Skin of body (tissue), 2 donors: ENCODE results near the gene NSD2. TPM values are rescaled to one million over a fixed set of nuclear protein-coding genes. Genes with fewer than 3 reads are reported as not detected.

Experiments used
- DNase-seq: peaks from one replicate; lab custom pipeline; 2025; lab: John Stamatoyannopoulos, UW
- total RNA-seq: library from RNA; depleted of rRNA; stranded (reverse); fragments of >200 nt; gene quantifications from one replicate; pipeline ENCODE4 v1.2.3, GENCODE V29; 2014

NSD2 gene
- total RNA-seq, 1 donor from 2014 or later, result 41.8 TPM

DNA sequence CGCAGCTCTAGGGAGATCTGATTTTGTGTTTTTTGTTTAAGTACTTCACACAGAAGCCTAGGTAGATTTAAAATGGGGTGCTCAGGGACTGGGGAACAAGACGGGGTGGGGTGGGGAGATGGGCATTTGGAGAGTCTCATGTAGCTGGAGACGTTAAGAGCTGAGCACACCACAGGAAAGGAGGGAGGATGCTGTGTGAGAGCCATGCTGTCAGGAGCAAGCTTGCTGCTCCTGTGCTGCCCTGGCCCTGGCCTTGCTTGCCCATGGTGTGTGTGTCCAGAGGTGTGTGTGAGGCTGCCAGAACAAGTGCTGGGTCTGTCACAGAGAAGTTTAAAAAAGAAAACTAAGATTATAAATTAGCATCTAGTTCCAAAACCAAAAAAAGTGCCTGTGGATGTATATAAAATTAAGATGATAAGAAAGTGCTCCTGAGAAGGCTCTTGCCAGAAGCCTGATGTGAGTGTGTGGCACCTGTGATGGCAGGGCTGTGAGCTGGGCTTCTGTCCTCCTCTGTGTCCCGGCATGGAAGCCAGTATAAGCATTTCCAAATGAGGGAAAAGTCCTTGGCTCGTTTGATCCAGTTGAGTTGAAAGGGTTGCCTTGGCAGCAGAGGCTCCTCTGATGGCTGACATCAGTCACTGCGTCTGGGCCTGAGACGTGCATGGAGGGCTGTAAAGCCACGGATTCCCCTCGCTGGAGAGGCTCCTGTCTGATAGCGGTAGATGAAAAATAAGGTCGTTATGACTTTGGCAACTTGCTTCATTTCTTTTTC lies 74.1 kb downstream of the NSD2 start:
- no peak for DNase-seq

DNA sequence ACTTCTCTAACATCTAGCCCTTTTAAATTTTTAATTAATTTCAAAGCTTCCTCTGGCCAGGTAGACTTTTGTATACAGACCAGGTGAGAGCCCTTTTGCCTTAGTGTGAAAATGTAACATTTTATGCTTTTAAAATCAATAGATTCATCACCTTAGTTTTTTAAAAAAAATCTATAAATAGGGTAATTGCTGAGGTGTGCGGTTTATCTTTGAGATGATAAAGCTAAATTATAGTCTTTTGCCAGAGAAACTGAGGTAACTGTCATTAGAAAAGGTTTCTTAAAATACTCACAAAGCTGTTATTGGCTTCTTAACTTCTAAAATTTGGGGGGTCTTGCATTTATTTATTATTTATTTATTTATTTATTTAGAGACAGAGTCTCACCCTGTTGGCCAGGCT lies 74.7 kb downstream of the NSD2 start:
- DNase-seq, result no peak

DNA sequence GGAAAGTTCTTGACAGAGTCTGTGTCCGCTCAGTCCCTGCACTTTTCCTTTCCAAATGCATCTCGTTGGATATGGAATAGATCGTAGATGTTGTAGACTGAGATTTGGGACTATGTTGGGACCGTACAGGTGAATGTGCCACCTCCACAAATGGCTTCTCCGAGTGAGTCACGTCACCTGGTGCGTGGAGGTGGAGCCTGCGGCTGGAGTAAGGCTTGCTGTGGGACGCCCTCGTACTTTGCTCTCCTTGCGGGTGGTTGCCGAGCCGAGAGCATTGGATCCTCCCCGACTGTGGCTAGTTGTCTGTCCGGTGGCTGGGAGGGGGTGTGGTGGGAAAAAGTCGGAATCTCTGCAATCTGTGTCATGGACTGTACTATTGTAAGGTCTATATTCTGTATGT lies 77.0 kb downstream of the NSD2 start:
- DNase-seq, result no peak

DNA sequence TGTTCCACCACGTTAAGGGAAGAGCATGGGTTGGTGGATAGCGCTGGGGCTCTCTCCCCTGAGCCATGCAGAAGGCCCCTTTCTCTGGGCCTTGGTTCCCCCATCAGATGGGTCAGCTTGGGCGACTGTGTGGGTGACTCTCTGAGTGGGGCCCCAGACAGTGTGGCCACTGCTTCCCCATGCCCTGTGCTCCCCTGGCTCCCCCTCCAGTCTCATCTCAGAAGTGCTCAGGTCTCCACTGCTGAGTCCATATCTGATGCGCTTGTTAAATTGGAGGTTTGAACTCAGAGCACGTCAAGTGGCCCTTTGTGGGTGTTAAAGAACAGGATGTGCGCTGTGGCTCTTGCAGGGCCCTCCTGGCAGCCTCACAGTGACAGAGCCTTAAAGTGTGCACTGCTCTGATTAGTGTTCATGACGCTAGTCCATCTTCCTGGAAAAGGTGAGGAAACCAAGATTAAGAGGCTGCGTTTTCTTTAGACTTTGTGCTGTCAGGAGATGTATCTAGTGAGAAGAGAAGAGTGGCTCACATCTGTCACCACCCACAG lies 77.8 kb downstream of the NSD2 start:
- no peak for DNase-seq

DNA sequence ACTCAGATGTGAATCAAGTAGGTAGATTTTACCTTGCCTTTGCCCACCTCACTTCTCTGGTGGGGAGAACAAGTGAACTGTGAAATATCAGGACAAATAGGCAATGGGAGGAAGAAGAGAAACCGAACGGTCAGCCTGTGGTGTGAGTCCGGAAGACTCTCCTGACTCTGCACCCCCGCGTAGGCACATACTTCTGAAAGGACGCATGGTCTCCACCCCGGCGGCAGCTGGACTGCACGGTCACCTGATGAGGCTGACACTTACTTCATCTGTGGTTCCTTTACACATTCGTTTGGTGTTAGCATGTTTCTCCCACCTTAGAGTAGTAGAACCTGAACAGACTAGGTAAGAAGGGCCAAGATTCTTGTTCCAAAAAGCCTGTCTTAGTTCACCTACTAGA lies 79.2 kb downstream of the NSD2 start:
- no peak for DNase-seq

DNA sequence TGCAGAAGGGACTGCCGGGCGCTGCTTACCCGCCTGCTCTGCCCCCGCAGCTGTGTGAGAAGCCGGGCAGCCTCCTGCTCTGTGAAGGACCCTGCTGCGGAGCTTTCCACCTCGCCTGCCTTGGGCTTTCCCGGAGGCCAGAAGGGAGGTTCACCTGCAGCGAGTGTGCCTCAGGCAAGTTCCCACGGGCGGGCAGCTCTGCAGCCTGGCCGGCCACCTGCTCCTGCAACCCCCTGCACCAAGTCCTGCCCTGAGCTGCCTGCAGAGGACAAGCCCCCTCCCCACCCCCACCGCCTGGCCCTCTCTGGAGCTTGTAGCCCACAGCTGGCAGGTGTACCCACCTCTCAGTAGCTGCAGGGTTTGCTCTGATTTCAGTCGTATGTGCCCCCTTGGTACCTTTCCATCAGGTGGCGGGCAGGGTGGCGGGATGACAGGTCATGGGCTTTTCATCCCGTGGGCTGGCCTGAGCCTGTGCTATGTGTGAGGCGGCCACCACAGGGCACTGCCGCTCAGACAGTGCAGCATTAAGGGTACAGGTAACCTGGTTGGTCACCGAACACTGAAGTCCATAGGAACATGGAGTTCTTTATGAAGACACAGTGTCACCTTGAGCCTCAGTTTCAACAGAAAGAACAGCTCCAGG lies 81.0 kb downstream of the NSD2 start:
- DNase-seq, result no peak

DNA sequence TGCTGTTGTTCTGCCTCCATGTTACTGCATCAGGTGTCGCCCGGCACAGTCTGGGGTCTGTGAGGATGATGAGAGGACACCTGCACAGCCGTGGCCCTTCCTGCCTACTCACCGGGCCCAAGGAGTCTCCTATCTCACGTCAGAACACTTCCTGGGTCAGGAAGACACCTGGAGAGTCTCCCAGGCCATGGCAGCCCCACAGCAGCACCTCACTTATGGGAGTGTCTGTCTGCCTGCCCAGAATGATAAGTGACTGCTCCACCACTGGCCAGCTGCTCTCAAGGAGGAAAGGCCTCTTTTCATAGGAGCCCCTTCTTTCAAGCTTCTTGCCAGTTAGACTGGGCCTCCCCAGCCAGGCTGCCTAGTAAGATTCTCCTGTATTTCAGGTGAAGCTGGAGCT lies 81.5 kb downstream of the NSD2 start:
- DNase-seq, result no peak

DNA sequence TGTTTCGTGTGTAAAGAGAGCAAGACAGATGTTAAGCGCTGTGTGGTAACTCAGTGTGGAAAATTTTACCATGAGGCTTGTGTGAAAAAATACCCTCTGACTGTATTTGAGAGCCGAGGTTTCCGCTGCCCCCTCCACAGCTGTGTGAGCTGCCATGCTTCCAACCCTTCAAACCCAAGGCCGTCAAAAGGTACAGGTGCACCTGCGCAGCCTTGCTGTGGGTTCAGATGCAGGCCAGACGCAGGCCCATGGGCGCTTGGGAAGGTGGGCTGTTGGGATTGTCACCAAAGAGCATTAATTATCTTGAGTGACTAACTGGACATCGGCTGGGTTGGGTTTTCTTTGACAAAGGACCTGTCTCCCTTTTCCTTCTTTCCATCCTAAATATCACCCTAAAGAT lies 82.1 kb downstream of the NSD2 start:
- no peak for DNase-seq

DNA sequence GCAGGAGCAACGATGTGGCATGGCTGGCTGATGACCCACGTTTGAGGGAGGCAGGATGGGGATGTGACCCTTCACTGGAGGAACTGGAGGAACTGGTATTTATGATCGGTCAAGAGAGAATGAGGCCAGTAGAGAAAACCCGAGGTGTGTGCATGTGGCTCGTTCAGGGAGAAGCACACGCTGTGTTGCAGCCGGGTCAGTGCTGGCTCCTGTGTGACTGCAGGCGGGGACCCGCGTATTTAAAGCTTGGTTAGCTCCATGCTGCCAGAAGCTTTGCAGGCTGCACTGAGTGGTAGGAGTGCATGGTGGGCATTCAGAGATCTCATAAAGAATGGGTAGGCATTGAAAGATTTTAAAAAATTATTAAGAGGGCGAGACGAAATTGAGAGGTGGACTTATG lies 85.4 kb downstream of the NSD2 start:
- no peak for DNase-seq

DNA sequence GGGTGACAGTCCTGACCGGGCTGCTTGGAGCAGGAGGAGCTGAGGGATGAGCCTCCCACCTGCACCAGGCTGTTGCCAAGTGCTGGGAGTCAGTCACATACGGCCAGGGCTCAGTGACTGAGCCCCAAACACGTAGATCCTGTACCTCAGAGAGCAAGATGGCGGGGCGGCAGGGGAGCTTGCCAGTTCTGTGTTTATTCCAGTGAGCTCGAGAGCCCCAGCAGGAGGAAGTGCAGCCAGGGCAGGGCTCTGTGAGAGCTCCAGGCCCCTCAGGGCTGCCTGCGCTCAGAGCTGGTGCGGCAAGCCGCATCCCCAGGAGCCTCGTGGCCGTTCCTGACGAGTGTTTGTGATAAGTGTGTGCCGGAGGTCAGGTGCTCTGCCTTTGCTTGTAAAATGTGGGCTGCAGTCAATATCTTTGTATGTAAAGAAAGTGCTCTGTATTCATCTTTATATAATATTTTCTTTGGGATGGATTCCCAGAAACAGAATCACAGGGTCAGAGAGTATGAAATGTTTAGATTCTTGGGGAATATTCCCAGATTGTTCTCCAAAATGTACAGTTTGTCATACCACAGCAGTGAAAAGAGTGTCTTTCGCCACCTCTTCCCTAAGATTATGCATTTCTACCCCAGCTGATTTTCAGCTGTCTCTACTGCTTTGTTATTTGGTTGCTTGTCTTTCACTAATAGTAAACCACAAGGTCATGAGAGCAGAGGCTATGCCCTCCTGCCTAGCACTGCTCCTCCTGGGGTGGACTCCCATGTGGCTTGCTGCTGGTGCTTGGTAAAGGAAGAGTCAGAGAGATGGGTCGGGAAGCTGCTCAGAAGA lies 87.3 kb downstream of the NSD2 start:
- DNase-seq, result no peak

DNA sequence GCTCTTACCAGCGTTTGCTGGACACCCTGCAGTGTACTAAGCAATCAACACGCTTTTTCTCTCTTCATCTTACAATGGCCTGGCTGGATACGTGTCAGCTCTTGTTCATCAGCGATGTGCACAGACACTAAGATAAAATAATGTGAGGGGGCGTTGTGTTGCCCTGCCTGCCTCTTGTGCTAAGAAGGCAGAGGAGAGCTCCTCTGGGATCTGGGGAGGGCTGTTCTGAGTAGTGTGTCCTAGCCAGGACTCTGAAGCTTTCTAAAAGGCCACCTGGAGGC lies 87.9 kb downstream of the NSD2 start:
- DNase-seq, result no peak

DNA sequence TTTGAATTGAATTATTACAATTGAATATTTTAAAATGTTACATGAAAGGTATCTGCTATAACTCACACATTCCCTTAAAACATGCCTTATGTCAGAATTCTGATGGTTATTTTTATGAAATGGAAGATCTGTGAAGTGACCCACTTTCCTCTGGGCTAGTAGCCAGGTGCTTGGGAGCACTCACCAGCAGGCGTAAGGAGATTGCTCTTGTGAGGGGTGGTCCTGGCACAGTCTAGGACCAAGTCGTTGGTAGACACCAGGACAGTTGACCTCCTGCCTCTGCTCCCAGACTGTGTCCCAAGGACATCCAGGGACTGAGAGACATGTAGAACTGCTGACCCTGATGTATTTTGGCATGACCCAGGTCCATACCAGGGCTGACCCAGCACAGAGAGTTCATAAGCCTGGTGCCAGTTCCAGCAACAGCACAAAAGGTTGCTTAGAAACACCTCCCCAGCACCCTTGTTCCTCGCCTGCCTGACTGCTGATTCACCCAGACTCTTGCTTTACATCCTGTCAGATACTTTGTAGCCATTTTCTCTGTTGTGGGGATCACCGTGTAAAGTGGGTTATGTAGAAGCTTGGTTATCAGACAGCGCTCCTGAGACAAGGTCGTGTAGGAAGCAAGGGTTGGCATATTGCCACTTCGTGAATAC lies 89.1 kb downstream of the NSD2 start:
- DNase-seq, result no peak

DNA sequence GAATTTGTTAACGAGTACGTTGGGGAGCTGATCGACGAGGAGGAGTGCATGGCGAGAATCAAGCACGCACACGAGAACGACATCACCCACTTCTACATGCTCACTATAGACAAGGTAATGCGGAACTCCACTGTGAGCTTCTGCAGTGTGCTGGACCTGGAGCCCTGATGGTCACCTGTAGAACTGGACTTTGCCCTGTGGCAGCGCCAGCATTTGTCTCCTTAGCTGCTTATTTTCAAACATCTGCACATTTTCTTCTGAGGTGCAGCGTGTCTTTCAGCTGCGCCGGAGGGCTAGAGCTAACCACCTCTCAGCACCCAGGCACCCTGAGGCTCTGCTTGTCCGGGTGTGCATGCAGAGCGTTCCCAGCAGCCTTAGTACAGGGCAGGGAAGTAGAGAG lies 89.8 kb downstream of the NSD2 start:
- DNase-seq, result no peak

DNA sequence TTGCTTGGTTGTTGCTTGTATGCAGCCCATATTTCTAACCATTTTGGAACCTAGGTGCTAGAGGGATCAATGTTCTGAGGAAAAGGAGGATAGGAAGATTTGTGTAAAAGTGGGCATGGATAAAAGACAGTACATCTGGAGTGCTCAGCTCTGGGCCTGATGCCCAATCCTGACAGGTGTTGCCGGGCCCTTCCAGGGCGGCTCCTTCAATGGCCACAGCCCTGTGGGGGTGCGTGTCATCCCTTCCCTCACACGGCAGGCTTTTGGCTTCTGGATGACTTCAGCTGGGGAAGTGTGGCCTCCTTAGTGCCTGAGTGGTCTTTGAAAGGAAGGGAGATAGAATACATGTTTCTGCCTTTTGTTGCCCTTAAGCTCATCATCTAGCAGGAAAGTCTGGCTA lies 90.4 kb downstream of the NSD2 start:
- DNase-seq, result no peak

DNA sequence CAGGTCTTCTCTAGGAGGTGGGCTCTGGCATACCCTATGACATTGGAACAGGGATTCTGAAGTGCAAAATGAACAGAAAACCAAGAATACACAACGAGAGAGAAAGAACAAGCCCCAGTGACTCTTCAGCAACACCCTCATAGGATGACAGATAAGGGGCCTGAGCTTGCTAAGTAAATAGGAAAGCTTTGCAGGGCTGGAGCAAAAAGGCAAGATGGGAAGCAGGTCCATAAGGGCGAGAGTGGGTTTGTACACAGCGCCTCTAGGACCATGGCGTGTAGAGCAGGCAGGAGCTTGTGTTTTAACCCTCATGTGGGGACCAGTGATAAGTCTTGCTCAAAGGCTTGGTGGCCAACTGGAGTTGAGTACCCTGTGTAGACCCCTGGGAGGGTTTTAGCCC lies 91.8 kb downstream of the NSD2 start:
- DNase-seq, result no peak

DNA sequence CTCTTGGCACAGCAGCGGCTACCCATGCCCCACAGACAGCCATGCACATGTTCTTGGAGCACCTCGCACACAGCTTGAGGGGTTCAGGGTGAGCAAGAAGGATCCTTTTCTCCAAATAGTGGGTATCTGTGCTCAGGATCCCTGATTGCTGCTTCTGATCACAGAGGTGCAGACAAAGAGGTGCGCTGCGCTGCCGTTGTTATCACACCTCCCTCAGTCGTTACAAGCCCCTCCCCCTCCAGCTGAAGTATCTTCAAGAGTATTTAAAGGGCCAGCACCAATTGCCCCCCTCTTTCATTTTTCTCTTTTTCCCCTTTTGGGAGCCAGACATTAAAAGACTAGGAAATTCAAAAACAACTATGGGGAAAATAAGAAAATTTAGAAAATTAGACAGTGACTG lies 93.2 kb downstream of the NSD2 start:
- no peak for DNase-seq

DNA sequence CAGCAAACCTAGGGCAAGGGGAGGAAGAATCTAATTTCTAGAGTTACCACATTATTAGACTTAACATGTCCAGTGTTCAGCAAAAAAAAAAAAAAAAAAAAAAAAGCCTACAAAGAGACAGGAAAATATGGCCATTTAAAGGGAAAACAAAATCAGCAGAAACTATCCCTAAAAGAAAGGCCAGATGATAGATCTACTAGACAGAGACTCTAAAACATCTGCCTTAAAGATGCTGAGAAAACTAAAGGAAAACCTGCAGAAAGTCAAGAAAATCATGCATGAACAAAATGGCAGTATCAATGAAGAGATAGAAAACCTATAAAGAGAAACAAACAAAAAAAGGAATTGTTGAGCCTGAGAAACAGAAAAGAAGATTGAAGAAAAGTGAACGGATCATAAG lies 93.8 kb downstream of the NSD2 start:
- DNase-seq, result no peak

DNA sequence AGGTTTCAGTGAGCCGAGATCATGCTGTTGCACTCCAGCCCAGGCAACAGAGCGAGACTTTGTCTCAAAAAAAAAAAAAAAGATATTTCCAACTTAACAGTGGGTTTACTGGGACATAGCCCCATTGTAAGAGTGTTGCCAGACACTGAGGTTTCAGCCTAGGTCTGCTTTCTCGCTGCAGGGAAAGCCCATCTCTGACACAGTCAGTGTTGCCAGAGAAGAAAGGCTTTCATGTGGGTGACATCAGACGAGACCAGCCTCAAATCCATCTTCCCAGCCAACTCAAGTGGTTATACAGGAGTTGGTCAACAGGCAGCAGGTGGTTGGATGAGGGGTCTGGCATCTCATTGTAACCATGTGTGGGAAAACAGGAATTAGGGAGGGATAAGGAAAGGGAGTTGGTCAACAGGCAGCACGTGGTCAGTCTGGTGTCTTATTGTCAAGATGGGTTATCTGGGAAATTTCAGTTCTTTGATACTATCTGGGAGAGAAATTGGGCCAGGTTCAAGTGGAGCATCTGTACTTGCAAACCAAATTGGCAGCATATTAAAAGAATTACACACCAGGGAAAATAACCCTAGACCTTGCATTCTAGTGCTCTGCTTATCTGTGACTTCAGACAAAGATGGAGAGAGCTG lies 96.4 kb downstream of the NSD2 start:
- DNase-seq, result no peak

DNA sequence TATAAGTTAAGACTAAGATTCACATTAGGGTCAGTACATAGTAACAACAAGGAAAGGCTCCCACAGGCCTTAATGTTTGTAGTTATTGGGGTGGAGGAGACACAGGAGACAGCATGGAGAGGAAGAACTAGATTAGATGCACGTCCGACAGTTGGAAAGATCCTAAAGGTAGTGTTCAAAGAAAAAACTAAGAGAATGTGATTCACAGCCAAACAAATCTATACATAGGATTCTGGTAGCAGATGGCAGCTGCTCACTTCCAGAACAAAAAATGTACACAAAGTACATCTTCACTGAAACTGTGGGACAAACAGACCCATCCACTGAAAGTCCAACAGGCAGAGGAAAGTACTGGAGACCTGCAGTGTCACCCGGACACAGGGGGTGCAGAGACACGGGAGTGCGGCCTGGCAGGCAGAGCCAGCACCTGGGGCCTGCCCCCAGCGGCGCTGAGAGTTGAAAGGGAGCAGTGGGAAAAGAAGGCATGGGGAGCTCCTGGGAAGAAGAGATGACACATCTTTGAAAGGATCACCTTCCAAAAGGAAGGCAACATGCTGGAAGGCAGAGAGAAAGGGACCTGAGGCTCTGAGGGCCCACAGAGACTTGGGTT lies 97.6 kb downstream of the NSD2 start:
- DNase-seq, result no peak

DNA sequence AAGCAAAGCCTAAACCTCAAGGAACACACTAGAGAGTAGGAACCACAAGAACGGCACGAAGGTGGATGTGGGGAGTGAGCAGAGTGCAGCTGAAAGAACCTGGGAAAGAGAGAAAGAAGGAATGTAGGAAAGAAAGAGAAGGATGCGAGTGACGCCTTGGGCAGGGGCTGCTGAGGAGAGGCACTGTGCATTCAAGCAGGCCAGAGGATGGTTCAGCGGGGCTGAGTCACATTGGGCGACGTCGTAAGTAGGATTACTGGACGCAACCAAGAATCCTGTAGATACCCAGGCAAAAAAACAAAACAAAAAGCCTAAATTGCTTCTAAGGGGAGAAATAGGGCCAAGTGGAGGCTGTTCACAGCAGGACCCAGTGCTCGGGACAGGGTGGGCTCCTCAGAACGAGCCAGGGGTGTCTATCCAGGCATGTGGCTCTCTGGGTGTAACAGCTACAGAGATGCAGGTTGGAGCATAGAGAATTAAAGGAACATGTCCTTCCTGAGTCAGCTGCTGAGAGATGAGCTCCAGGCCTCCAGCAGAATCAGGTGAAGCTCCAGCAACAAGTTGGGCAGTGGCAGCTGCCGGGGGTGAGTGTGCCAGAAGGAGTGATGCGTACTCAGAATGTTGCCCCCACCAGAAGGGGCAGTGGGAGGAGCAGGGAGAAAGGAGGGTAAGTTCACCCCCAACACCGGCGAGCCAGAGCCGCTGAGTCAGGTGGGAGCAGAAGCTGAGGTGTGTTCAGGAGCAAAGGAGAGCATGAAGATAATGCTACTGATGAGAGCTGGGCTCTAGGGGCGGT lies 98.9 kb downstream of the NSD2 start:
- DNase-seq, result no peak
